HEK293 (cell line): ENCODE data around the gene CDH5.

ENCODE experiments used
- CTCF ChIA-PET: fragments of 350-600 bp; formaldehyde crosslinking; extraction: SDS; loops from one replicate; lab custom pipeline; 2021; ENCODE audit warnings: antibody characterized with exemption; lab: Yijun Ruan, JAX
- POLR2A ChIA-PET: fragments of 300-600 bp; formaldehyde crosslinking; extraction: SDS; loops from one replicate; lab custom pipeline; 2020; ENCODE audit warnings: antibody characterized with exemption, inconsistent platforms; lab: Yijun Ruan, JAX
- H3K27ac ChIP-seq: fragments of 200-500 bp; sonication (Bioruptor generic); 2 replicates; pipeline ENCODE4 v1.5.1; 2014; ENCODE audit warnings: low read depth, low read length, control low read depth, inconsistent platforms; ENCODE audit errors: extremely low read depth
- H3K36me3 ChIP-seq, 2 experiments: fragments of 200-500 bp in 1 of 2; sonication (Bioruptor generic) in 1 of 2; 1 replicate in 1 of 2; 2 replicates in 1 of 2; pipeline ENCODE4 v1.5.1; 2014 to 2017; ENCODE audit warnings: inconsistent platforms in 2 of 2, low read length in 2 of 2; ENCODE audit not compliant: control insufficient read depth in 2 of 2, insufficient read depth in 1 of 2
- H3K4me1 ChIP-seq: fragments of 200-500 bp; sonication (Bioruptor generic); 2 replicates; pipeline ENCODE4 v1.5.1; 2014; ENCODE audit warnings: mild to moderate bottlenecking, low read length, inconsistent platforms; ENCODE audit not compliant: control insufficient read depth, insufficient read depth
- H3K4me3 ChIP-seq: 2 replicates; pipeline ENCODE4 v1.5.1; 2011; ENCODE audit warnings: low read depth, mild to moderate bottlenecking, control low read depth, low read length, moderate library complexity
- H3K9me3 ChIP-seq: fragments of 200-500 bp; sonication (Bioruptor generic); 2 replicates; pipeline ENCODE4 v1.5.1; 2014; ENCODE audit warnings: low read depth, low read length, inconsistent platforms; ENCODE audit not compliant: control insufficient read depth, insufficient read depth
- BCL11B ChIP-seq: fragments of 450-650 bp; formaldehyde crosslinking; IDR thresholded peaks from 2 replicates; pipeline ENCODE4 v1.5.1; 2016; ENCODE audit warnings: low read depth, missing biosample characterization, missing genetic modification characterization
- CTCF ChIP-seq: fragments of 450-650 bp; formaldehyde crosslinking; IDR thresholded peaks from 2 replicates; pipeline ENCODE4 v1.5.1; 2016; ENCODE audit warnings: missing biosample characterization, missing genetic modification characterization
- EGR2 ChIP-seq: fragments of 450-650 bp; formaldehyde crosslinking; IDR thresholded peaks from 2 replicates; pipeline ENCODE4 v1.5.1; 2016; ENCODE audit warnings: low read depth, missing biosample characterization, missing genetic modification characterization
- GFI1B ChIP-seq: fragments of 450-650 bp; formaldehyde crosslinking; IDR thresholded peaks from 2 replicates; pipeline ENCODE4 v1.5.1; 2016; ENCODE audit warnings: missing biosample characterization, missing genetic modification characterization
- KLF16 ChIP-seq: fragments of 450-650 bp; formaldehyde crosslinking; IDR thresholded peaks from 2 replicates; pipeline ENCODE4 v1.5.1; 2017; ENCODE audit warnings: missing biosample characterization, missing genetic modification characterization
- MYNN ChIP-seq: fragments of 450-650 bp; formaldehyde crosslinking; IDR thresholded peaks from 2 replicates; pipeline ENCODE4 v1.5.1; 2016; ENCODE audit warnings: missing biosample characterization, missing genetic modification characterization, borderline replicate concordance
- SP3 ChIP-seq: fragments of 450-650 bp; formaldehyde crosslinking; IDR thresholded peaks from 2 replicates; pipeline ENCODE4 v1.5.1; 2016; ENCODE audit warnings: missing biosample characterization, missing genetic modification characterization
- YY2 ChIP-seq: fragments of 450-650 bp; formaldehyde crosslinking; IDR thresholded peaks from 2 replicates; pipeline ENCODE4 v1.5.1; 2016; ENCODE audit warnings: missing biosample characterization, missing genetic modification characterization
- ZBTB10 ChIP-seq: fragments of 450-650 bp; formaldehyde crosslinking; IDR thresholded peaks from 2 replicates; pipeline ENCODE4 v1.5.1; 2016; ENCODE audit warnings: missing biosample characterization, missing genetic modification characterization
- ZBTB7A ChIP-seq: fragments of 450-650 bp; formaldehyde crosslinking; IDR thresholded peaks from 2 replicates; pipeline ENCODE4 v1.5.1; 2016; ENCODE audit warnings: low read depth, missing biosample characterization, missing genetic modification characterization
- ZNF114 ChIP-seq: fragments of 450-650 bp; formaldehyde crosslinking; IDR thresholded peaks from 2 replicates; pipeline ENCODE4 v1.5.0; 2017; ENCODE audit warnings: missing biosample characterization, missing genetic modification characterization
- ZNF155 ChIP-seq: fragments of 450-650 bp; formaldehyde crosslinking; IDR thresholded peaks from 2 replicates; pipeline ENCODE4 v1.5.1; 2016; ENCODE audit warnings: missing biosample characterization, missing genetic modification characterization
- ZNF221 ChIP-seq: fragments of 450-650 bp; formaldehyde crosslinking; IDR thresholded peaks from 2 replicates; pipeline ENCODE4 v1.5.1; 2017; ENCODE audit warnings: missing biosample characterization, missing genetic modification characterization, borderline replicate concordance
- ZNF292 ChIP-seq: fragments of 450-650 bp; formaldehyde crosslinking; IDR thresholded peaks from 2 replicates; pipeline ENCODE4 v1.5.1; 2016; ENCODE audit warnings: low read depth, missing biosample characterization, missing genetic modification characterization, borderline replicate concordance
- ZNF341 ChIP-seq: fragments of 450-650 bp; formaldehyde crosslinking; IDR thresholded peaks from 2 replicates; pipeline ENCODE4; 2016; ENCODE audit warnings: low read depth, missing biosample characterization, missing genetic modification characterization
- ZNF354C ChIP-seq: fragments of 450-650 bp; formaldehyde crosslinking; IDR thresholded peaks from 2 replicates; pipeline ENCODE4 v1.5.1; 2016; ENCODE audit warnings: missing biosample characterization, missing genetic modification characterization, low read depth, borderline replicate concordance
- ZNF391 ChIP-seq: fragments of 450-650 bp; formaldehyde crosslinking; IDR thresholded peaks from 2 replicates; pipeline ENCODE4 v1.5.1; 2016; ENCODE audit warnings: low read depth, missing biosample characterization, missing genetic modification characterization, borderline replicate concordance
- ZNF521 ChIP-seq: fragments of 450-650 bp; formaldehyde crosslinking; IDR thresholded peaks from 2 replicates; pipeline ENCODE4 v1.5.1; 2017; ENCODE audit warnings: missing biosample characterization, mild to moderate bottlenecking, missing genetic modification characterization
- ZNF621 ChIP-seq: fragments of 450-650 bp; formaldehyde crosslinking; IDR thresholded peaks from 2 replicates; pipeline ENCODE4 v1.5.1; 2017; ENCODE audit warnings: missing biosample characterization, missing genetic modification characterization
- ZNF624 ChIP-seq: fragments of 450-650 bp; formaldehyde crosslinking; IDR thresholded peaks from 2 replicates; pipeline ENCODE4 v1.5.1; 2017; ENCODE audit warnings: missing biosample characterization, missing genetic modification characterization
- ZNF639 ChIP-seq: fragments of 450-650 bp; formaldehyde crosslinking; IDR thresholded peaks from 2 replicates; pipeline ENCODE4 v1.5.1; 2016; ENCODE audit warnings: missing biosample characterization, missing genetic modification characterization
- ZNF664 ChIP-seq: fragments of 450-650 bp; formaldehyde crosslinking; IDR thresholded peaks from 2 replicates; pipeline ENCODE4 v1.5.1; 2016; ENCODE audit warnings: missing biosample characterization, missing genetic modification characterization
- ZNF707 ChIP-seq: fragments of 450-650 bp; formaldehyde crosslinking; IDR thresholded peaks from 2 replicates; pipeline ENCODE4 v1.5.1; 2016; ENCODE audit warnings: missing biosample characterization, missing genetic modification characterization
- ZNF843 ChIP-seq: fragments of 450-650 bp; formaldehyde crosslinking; IDR thresholded peaks from 2 replicates; pipeline ENCODE4 v1.5.1; 2016; ENCODE audit warnings: missing biosample characterization, missing genetic modification characterization
- ZSCAN5A ChIP-seq: fragments of 450-650 bp; formaldehyde crosslinking; IDR thresholded peaks from 2 replicates; pipeline ENCODE4 v1.5.1; 2016; ENCODE audit warnings: missing biosample characterization, missing genetic modification characterization
- ZXDB ChIP-seq: fragments of 450-650 bp; formaldehyde crosslinking; IDR thresholded peaks from 2 replicates; pipeline ENCODE4 v1.5.1; 2016; ENCODE audit warnings: missing biosample characterization, missing genetic modification characterization

Gene CDH5

GRCh38 chr16:66435896-66436295 is 69.4 kb downstream of the CDH5 start:
- no peaks in the 10 kb centered on the region for H3K4me1 ChIP-seq
- H3K9me3 ChIP-seq, result no peaks in the 10 kb centered on the region
- H3K4me3 ChIP-seq, result no peak overlapping the region
- H3K36me3 ChIP-seq, result no peaks in the 10 kb centered on the region
- TF ChIP-seq KLF16 (tag by site-specific recombination) (no peak), YY2 (tag by site-specific recombination) (no peak), ZNF114 (tag by site-specific recombination) (no peak)
- TF ChIP-seq, all 188 proteins: peak for 0
- H3K27ac ChIP-seq, result no peak overlapping the region
- ChIA-PET CTCF (interaction anchor here (1.1 kb wide), 1 partner anchor 29 kb away, joined by 3 read pairs; no protein-coding TSS in a partner anchor), POLR2A (no interaction called here)

- POLR2A ChIA-PET, result no interaction called here
Observed at GRCh38 chr16:66437391-66437945, 71.0 kb downstream of the CDH5 start.

GRCh38 chr16:66438536-66438935 is 72.0 kb downstream of the CDH5 start:
- Histone ChIP-seq H3K4me1 (no peaks in the 10 kb centered on the region), H3K36me3 (no peaks in the 10 kb centered on the region), H3K9me3 (no peaks in the 10 kb centered on the region), H3K27ac (no peak overlapping the region), H3K4me3 (no peak overlapping the region)
- no peak for TF ChIP-seq MYNN (tag by site-specific recombination)
- no peak for TF ChIP-seq ZNF292 (tag by site-specific recombination)
- TF ChIP-seq ZNF354C (tag by site-specific recombination), result no peak
- no peak for TF ChIP-seq ZNF341
- no peak for TF ChIP-seq ZNF391 (tag by site-specific recombination)
- TF ChIP-seq CTCF (tag by site-specific recombination), result no peak
- no peak for TF ChIP-seq ZSCAN5A (tag by site-specific recombination)
- no peak for TF ChIP-seq ZNF639 (tag by site-specific recombination)
- TF ChIP-seq GFI1B, result no peak
- no peak for TF ChIP-seq SP3 (tag by site-specific recombination)
- no peak for TF ChIP-seq ZNF707 (tag by site-specific recombination)
- TF ChIP-seq EGR2 (tag by site-specific recombination), result no peak
- no peak for TF ChIP-seq ZNF624
- no peak for TF ChIP-seq BCL11B (tag by site-specific recombination)
- CTCF ChIA-PET, result no interaction called here
- POLR2A ChIA-PET, result no interaction called here

More at GRCh38 chr16:66437391-66437945, 71.0 kb downstream of the CDH5 start:
- Histone ChIP-seq H3K4me1 (no peaks in the 10 kb centered on the region), H3K4me3 (no peak overlapping the region), H3K27ac (no peak overlapping the region), H3K9me3 (no peaks in the 10 kb centered on the region), H3K36me3 (no peaks in the 10 kb centered on the region)
- TF ChIP-seq ZXDB (tag by site-specific recombination) (no peak), ZNF621 (tag by site-specific recombination) (no peak), ZNF521 (tag by site-specific recombination) (no peak), ZNF664 (tag by site-specific recombination) (no peak), ZBTB7A (no peak), SP3 (tag by site-specific recombination) (no peak), ZBTB10 (tag by site-specific recombination) (no peak), ZNF155 (tag by site-specific recombination) (no peak), ZNF221 (tag by site-specific recombination) (no peak), ZNF843 (tag by site-specific recombination) (no peak)
- CTCF ChIA-PET, result no interaction called here
